Vagina (tissue), 2 donors: ENCODE results near the gene CHD5.

Experiments used
- CTCF ChIP-seq, 3 experiments: fragments of 450-650 bp in 2 of 3; fragments of 200-600 bp in 1 of 3; sonication (generic) in 1 of 3; IDR thresholded peaks; one replicate each; pipeline ENCODE4 v1.5.1; 2017 to 2019; ENCODE audit warnings: antibody characterized with exemption in 3 of 3, mild to moderate bottlenecking in 2 of 3, moderate library complexity in 2 of 3
- POLR2AphosphoS5 ChIP-seq, 2 donors: sonication (generic); formaldehyde crosslinking; IDR thresholded peaks; one replicate each; pipeline ENCODE4 v1.9.0; 2017; ENCODE audit warnings: antibody characterized with exemption in 2 of 2, mild to moderate bottlenecking in 2 of 2, low read depth in 1 of 2; ENCODE audit not compliant: insufficient read depth in 1 of 2

DNA sequence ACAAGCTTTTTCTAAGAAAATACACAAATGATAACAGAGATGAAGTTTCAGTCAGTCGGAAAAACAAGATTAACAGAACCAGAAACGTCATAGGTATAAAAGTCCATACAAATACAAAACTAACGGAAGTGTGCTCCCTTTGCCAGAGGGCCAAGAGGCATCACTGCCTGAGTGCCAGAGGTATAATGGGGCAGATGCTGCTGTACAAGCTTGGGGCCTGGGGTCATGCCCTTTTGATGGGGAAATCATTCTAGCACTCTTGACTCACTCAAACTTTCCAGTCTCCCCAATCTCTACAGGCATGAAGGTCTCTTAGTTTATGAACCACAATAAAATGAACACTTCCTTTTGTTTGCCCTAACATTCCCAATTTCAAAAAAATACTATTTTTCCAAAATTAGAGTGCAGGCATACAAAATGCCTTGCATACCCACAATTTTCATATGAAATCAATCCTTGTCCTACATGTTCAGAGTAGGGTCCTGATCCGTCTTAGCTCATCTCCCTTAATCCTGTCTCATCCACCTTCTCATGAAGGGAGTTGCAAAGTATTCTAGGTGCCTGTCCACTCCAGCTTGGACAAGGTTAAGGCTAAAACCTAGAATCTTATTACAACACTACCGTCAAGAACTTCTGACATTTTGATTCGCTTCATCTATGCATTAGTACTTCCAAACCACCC is 17.8 kb upstream of the CHD5 start:
- no peak for TF ChIP-seq CTCF (IDR thresholded peaks at IDR 0.05)
- TF ChIP-seq POLR2AphosphoS5 (IDR thresholded peaks at IDR 0.05; ENCODE audit: insufficient read depth in 1 of 2, low read depth in 1 of 2), result no peak
